Epidermal melanocyte (primary cell): Measurements from ENCODE around the gene RGMB.

ENCODE experiments used
- DNase-seq: peaks from one replicate; pipeline ENCODE4 v3.0.0; 2011; ENCODE audit warnings: low spot score; ENCODE audit not compliant: insufficient read length

RGMB gene

GRCh38 chr5:98825582-98826375, 52.3 kb downstream of the RGMB start:
- DNase-seq: no peak

DNA sequence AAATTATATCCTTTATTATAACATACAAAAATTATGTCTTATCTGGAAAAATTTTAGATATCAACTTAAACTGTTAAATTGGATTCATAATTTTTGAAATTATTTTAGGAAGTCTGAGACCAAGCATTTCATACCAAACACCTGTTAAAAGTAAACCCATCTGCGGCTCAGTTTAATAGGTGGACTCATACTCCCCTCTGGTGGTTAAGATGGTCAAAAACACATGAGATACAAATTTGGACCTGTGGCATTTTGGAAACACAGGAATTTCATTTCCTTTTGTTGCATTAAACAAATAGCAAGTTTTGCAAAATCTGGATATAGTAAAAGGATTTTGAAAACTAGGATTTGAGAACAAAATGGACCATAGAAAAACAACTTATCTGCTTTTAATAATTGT, 53.7 kb downstream of the RGMB start:
- DNase-seq: no peak

DNA sequence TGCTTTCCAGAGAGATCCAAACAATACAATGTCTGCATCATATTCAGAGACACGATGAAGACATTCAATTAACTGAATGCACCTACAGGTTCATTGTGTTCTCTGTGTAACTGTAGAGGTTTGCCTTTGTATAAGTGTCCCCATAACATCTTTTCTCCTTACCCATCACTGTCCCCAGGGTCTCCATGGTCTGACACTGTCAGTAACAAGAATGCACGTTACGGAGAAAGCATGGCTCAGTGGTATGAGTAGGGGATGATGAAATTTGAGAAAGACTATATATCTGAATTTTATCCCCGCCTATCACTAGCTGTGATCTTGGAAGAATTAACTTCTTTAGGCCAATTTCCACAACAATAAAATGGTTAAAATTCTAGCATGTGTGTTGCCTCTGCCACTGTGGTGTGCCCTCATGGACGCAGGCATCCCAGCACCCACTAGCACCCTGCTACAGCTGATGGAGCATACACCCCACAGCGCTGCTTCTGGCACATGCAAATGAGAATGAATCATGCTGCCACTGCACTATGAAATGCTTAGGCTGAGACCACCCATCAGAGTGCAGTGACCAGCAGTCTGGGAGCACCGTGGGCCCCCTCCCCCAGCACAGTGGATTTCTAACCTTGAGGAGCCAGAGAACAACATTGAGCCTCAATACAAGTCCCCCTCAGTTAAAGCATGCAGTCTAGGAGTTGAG, 54.3 kb downstream of the RGMB start:
- no peak for DNase-seq

GRCh38 chr5:98836175-98836574, 62.7 kb downstream of the RGMB start:
- DNase-seq: no peak

- no peak for DNase-seq
Measured at GRCh38 chr5:98839469-98840383, 66.3 kb downstream of the RGMB start.

GRCh38 chr5:98840946-98841345, 67.5 kb downstream of the RGMB start:
- no peak for DNase-seq

- no peak for DNase-seq
Measured at GRCh38 chr5:98843481-98843880, 70.0 kb downstream of the RGMB start.

- DNase-seq: no peak
Measured at GRCh38 chr5:98844865-98845264, 71.4 kb downstream of the RGMB start.

GRCh38 chr5:98845878-98846277, 72.4 kb downstream of the RGMB start:
- no peak for DNase-seq
